GM12872 (cell line): ENCODE data around the gene CAPG.

Source experiments
- TF ChIP-seq, protein P1 (sequence below): IDR thresholded peaks from 3 replicates; pipeline ENCODE4 v1.5.1; 2011; ENCODE audit warnings: low read depth, mild to moderate bottlenecking, low read length, moderate library complexity; ENCODE audit not compliant: insufficient read depth

CAPG gene

DNA sequence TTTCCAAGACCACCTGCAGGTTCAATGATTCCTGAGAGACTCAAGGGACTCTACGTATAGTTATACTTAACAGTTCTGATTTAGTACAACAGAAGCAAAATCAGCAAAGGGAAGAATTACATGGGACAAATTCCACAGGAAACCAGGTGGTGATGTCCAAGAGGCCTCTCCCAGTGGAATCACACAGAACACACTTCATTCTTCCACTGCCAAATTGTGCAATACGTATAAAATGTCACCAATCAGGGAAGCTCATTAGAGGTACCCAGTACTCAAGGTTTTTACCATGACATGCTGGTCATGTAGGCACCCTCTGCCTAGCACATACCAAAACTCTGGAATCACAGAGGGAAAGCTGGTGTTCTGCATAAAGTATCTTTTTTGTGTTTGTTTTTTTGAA lies 22.4 kb downstream of the CAPG start:
- TF ChIP-seq, protein P1, sequence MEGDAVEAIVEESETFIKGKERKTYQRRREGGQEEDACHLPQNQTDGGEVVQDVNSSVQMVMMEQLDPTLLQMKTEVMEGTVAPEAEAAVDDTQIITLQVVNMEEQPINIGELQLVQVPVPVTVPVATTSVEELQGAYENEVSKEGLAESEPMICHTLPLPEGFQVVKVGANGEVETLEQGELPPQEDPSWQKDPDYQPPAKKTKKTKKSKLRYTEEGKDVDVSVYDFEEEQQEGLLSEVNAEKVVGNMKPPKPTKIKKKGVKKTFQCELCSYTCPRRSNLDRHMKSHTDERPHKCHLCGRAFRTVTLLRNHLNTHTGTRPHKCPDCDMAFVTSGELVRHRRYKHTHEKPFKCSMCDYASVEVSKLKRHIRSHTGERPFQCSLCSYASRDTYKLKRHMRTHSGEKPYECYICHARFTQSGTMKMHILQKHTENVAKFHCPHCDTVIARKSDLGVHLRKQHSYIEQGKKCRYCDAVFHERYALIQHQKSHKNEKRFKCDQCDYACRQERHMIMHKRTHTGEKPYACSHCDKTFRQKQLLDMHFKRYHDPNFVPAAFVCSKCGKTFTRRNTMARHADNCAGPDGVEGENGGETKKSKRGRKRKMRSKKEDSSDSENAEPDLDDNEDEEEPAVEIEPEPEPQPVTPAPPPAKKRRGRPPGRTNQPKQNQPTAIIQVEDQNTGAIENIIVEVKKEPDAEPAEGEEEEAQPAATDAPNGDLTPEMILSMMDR = no peak

DNA sequence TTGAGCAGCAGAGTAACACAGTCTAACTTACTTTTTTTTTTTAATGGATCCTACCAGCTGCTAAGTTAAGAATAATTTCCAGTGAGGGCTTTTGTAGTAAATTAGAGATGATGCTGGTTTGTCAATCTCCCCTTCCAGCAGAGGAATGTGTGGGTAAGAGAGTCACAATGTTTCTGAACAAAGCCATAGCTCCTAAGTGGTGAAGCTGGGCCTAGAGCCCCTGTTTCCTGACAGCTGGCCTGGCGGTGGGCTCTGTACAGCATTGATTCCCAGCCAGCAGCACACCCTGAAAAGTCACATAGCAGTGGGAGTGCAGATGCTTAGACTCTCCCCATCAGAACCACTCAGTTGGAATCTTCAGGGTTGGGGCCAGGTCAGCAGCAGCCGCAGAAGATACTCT lies 24.4 kb downstream of the CAPG start:
- TF ChIP-seq, protein P1 = no peak

DNA sequence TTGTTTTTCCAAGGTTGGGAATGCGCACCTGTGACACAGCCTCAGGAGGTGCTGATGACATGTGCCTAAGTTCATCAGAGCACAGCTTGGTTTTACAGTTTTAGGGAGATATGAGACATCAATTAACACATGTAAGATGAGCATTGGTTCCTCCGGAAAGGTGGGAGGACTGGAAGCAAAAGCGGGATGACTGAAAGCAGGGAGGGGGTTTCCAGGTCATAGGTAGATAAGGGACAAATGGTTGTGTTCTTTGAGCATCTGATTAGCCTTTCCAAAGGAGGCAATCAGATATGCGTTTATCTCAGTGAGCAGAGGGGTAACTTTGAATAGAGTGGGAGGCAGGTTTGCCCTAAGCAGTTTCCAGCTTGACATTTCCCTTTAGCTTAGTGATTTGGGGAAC lies 26.3 kb downstream of the CAPG start:
- TF ChIP-seq, protein P1 = no peak

DNA sequence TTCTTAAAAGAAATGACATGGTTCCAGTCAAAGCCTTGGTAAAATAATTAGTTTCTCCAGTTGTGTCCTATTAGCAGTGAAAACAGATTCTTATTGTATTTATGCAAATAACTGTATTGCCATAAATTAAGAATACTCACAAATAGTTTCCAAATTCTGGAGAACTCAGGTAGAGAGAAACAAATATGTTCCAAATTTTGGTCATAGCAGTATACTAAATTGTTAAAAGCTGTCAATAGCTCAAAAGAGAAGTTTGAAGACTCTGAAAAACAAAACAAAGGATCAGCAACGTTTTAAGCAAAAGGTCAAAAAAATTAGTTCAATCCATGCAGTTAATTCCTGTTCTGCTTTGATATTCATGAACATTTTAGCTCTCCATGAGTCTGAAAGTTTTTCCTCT lies 30.1 kb downstream of the CAPG start:
- TF ChIP-seq, protein P1 = no peak

DNA sequence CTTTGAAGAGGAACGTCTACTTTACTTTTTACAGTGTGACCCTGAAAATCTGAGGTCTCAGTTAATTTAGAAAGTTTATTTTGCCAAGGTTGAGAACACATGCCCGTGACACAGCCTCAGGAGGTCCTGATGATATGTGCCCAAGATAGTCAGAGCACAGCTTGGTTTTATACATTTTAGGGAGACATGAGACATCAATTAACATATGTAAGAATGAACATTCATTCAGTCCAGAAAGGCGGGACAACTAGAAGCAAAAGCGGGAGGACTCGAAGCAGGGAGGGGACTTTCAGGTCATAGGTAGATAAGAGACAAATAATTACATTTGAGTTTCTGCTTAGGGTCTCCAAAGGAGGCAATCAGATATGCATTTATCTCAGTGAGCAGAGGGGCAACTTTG lies 31.9 kb downstream of the CAPG start:
- TF ChIP-seq, protein P1 = no peak

DNA sequence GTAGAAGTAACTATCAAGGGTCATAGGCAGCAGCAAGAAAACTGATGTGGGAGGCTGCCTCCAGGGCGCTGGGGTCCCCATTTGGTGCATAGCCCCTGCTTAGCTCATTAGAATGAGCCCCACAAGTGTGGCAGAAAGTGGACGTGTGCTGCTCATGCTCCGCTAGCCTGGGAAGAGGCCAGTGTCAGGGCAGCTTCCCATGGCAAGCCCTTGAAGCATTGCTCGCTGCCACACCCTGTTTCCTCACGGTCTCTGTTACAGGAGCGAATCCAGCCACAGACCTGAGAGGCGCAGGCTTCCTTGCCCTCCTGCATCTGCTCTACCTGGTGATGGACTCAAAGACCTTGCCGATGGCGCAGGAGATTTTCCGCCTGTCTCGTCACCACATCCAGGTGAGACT lies 33.1 kb downstream of the CAPG start:
- TF ChIP-seq, protein P1 = no peak

DNA sequence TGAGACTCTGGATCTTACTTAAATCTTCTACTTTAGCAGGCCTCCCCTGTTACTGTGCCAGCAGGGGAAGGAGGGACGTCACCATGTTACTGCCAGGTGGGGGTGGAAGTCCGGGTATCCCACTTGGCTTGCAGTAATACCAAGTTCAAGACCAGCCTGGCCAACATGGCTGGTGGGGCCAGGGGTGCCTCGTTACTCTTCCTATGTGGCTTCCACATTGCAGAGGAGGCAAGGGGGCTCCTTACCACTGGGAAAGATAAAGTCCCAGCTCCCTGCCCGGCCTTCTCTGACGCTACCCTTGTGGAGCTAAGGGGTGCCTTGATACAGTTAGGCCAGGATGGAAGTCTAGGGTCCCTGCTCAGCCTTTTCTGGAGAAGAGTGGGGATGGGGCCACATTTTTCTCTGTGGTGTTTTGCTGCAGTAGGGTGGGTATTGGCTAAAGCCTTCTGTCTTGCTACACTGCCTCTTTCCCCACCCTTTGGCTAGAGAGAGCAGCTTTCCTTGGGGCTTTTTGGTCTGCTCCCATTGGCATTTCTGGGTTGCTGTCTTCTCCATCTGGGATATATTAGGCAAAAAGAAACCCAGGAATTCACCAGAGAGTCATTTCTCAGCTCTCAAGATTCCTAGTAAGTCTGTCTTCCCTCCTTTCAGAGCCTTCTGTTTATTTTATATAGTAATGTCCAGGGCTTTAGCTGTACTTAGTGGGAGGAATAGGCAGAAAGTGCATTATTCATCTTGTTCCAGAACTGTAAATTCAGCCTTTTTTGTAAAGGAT lies 33.7 kb downstream of the CAPG start:
- TF ChIP-seq, protein P1 = no peak
